HepG2 (cell line): ENCODE results near the gene ACADSB. TPM values are rescaled to one million over a fixed set of nuclear protein-coding genes. Genes with fewer than 3 reads are reported as not detected.

ENCODE experiments used
- ATF7-NPFF ChIP-seq: sonication (generic); formaldehyde crosslinking; IDR thresholded peaks from 2 replicates; pipeline ENCODE4 v1.8.1; 2023; ENCODE audit warnings: mild to moderate bottlenecking, low read depth, missing genetic modification reagents, moderate library complexity
- DR1 ChIP-seq: sonication (generic); formaldehyde crosslinking; IDR thresholded peaks from 2 replicates; pipeline ENCODE4 v1.8.0; 2021; ENCODE audit warnings: mild to moderate bottlenecking, missing genetic modification reagents, inconsistent platforms
- ETV5 ChIP-seq: IDR thresholded peaks from 2 replicates; pipeline ENCODE4 v1.6.1; 2018; ENCODE audit warnings: missing biosample characterization, missing genetic modification reagents, inconsistent platforms, borderline replicate concordance
- ETV6 ChIP-seq: sonication (generic); formaldehyde crosslinking; conservative IDR thresholded peaks from 2 replicates; pipeline ENCODE4 v1.4.0; 2020; ENCODE audit warnings: missing genetic modification reagents
- FOXA3 ChIP-seq: IDR thresholded peaks from 2 replicates; pipeline ENCODE4 v1.6.1; 2016; ENCODE audit warnings: missing genetic modification reagents, missing compliant biosample characterization
- HMGA1 ChIP-seq: sonication (generic); formaldehyde crosslinking; conservative IDR thresholded peaks from 2 replicates; pipeline ENCODE4 v1.4.0; 2020; ENCODE audit warnings: missing genetic modification reagents
- KLF11 ChIP-seq: IDR thresholded peaks from 2 replicates; pipeline ENCODE4 v1.6.1; 2016; ENCODE audit warnings: missing compliant biosample characterization
- MTA3 ChIP-seq: sonication (generic); formaldehyde crosslinking; IDR thresholded peaks from 2 replicates; pipeline ENCODE4 v1.4.0; 2020; ENCODE audit warnings: missing genetic modification reagents
- NR2C2 ChIP-seq: sonication (generic); formaldehyde crosslinking; IDR thresholded peaks from 2 replicates; pipeline ENCODE4 v1.4.0; 2020; ENCODE audit warnings: missing genetic modification reagents, mild to moderate bottlenecking, moderate library complexity, borderline replicate concordance
- PHF21A ChIP-seq: sonication (generic); formaldehyde crosslinking; IDR thresholded peaks from 2 replicates; pipeline ENCODE4 v1.5.0; 2020; ENCODE audit warnings: mild to moderate bottlenecking, missing genetic modification reagents
- RFX3 ChIP-seq: IDR thresholded peaks from 2 replicates; pipeline ENCODE4 v1.6.1; 2016; ENCODE audit warnings: missing biosample characterization, missing genetic modification reagents
- ZBTB20 ChIP-seq: sonication (generic); formaldehyde crosslinking; IDR thresholded peaks from 2 replicates; pipeline ENCODE4 v1.8.1; 2023; ENCODE audit warnings: missing genetic modification reagents, low read depth, mild to moderate bottlenecking, borderline replicate concordance
- ZBTB46 ChIP-seq: sonication (generic); formaldehyde crosslinking; IDR thresholded peaks from 2 replicates; pipeline ENCODE4 v1.4.0; 2020; ENCODE audit warnings: mild to moderate bottlenecking, missing genetic modification reagents, borderline replicate concordance
- ZFP41 ChIP-seq: sonication (generic); formaldehyde crosslinking; IDR thresholded peaks from 2 replicates; pipeline ENCODE4 v1.4.0; 2020; ENCODE audit warnings: mild to moderate bottlenecking, missing genetic modification reagents, borderline replicate concordance
- ZNF10 ChIP-seq: sonication (generic); formaldehyde crosslinking; IDR thresholded peaks from 2 replicates; pipeline ENCODE4 v1.4.0; 2020; ENCODE audit warnings: mild to moderate bottlenecking, low read depth, missing genetic modification reagents, borderline replicate concordance
- ZNF264 ChIP-seq: sonication (generic); formaldehyde crosslinking; IDR thresholded peaks from 2 replicates; pipeline ENCODE4 v1.4.0; 2020; ENCODE audit warnings: missing genetic modification reagents
- ZUFSP ChIP-seq: sonication (generic); formaldehyde crosslinking; IDR thresholded peaks from 2 replicates; pipeline ENCODE4 v1.9.0; 2021; ENCODE audit warnings: missing genetic modification reagents, mild to moderate bottlenecking, borderline replicate concordance
- polyA plus RNA-seq, 8 experiments: library from polyadenylated mRNA; depleted of rRNA in 3 of 8; stranded (reverse) in 7 of 8; unstranded in 1 of 8; fragments of >200 nt; fragmentation: Illumina TruSeq in 4 of 8; extraction: Trizol in 4 of 8; gene quantifications; 2 replicates each; pipeline versions ENCODE4 v1.2.1 to v1.2.3, GENCODE V29; 2011 to 2016; ENCODE audit warnings: low read depth in 4 of 8, missing spikeins in 1 of 8, mixed read lengths in 1 of 8; ENCODE audit not compliant: insufficient read depth in 1 of 8
- total RNA-seq, 5 experiments: library from RNA; depleted of rRNA; stranded (reverse); fragments of >200 nt; fragmentation: Illumina TruSeq; extraction: Trizol; gene quantifications; 2 replicates each; pipeline ENCODE4 v1.2.3, GENCODE V29; 2016; ENCODE audit warnings: low read depth in 1 of 5
- TF ChIP-seq, protein P1 (sequence below): sonication (generic); formaldehyde crosslinking; IDR thresholded peaks from 2 replicates; pipeline ENCODE4 v1.4.0; 2020; ENCODE audit warnings: missing genetic modification reagents
- TF ChIP-seq, protein P2 (sequence below): sonication (generic); formaldehyde crosslinking; IDR thresholded peaks from 2 replicates; pipeline ENCODE4 v1.4.0; 2020; ENCODE audit warnings: mild to moderate bottlenecking, missing genetic modification reagents

ACADSB gene
- total and polyA plus RNA-seq, 2 of the 13 experiments (the other 11 are each of a cell fraction or from before 2014, with no cell fraction given) = 80.0 to 87.6 TPM

DNA sequence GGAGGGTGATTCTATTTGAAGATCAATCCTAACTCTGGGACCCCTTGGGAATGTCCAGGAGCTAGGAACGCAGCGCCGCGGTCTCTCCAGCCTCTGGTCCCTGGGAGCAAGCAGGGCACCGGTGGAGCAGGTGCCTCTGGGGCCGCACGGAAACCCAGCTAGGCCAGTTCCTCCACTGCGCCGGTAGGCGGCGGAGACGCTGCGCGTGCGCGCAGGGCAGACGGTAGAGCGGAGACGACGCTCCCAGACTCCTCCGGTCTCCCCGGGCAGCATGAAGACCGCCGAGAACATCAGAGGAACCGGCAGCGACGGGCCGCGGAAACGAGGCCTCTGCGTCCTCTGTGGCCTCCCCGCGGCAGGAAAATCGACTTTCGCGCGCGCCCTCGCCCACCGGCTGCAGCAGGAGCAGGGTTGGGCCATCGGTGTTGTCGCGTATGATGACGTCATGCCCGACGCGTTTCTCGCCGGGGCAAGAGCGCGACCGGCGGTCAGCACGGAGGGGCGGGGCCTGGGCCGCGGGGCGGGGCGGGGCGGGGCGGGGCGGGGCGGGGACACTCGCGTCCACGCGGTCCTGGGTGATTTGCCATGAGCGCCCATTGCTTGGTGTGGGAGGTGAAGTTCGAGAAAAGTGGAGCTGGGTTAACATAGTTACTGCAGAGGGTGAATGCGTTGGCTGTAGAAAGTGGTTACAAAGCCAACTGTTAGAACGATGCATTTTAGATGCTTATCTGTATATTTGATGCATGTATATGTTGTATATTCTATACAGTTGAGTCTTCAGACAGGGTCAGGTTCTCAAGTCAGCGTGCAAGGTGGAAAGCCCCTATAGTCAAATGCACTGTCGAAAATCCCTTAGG is 28.4 kb upstream of the ACADSB start, which contains the start of gene PSTK (continued):
- TF ChIP-seq NR2C2 (CRISPR knock-in tag) = peak; percentile 46; the same call in 1 of the 2 replicates
- no peak for TF ChIP-seq MTA3 (CRISPR knock-in tag)
- TF ChIP-seq ZFP41 (CRISPR knock-in tag) = no peak
- no peak for TF ChIP-seq RFX3 (CRISPR knock-in tag)
- TF ChIP-seq ZNF10 (CRISPR knock-in tag) = no peak
- TF ChIP-seq KLF11 (CRISPR knock-in tag) = no peak; the same call in 1 of the 2 replicates
- TF ChIP-seq ZBTB46 (CRISPR knock-in tag) = no peak
- TF ChIP-seq ZNF264 = no peak
- no peak for TF ChIP-seq HMGA1
- TF ChIP-seq, protein P1, sequence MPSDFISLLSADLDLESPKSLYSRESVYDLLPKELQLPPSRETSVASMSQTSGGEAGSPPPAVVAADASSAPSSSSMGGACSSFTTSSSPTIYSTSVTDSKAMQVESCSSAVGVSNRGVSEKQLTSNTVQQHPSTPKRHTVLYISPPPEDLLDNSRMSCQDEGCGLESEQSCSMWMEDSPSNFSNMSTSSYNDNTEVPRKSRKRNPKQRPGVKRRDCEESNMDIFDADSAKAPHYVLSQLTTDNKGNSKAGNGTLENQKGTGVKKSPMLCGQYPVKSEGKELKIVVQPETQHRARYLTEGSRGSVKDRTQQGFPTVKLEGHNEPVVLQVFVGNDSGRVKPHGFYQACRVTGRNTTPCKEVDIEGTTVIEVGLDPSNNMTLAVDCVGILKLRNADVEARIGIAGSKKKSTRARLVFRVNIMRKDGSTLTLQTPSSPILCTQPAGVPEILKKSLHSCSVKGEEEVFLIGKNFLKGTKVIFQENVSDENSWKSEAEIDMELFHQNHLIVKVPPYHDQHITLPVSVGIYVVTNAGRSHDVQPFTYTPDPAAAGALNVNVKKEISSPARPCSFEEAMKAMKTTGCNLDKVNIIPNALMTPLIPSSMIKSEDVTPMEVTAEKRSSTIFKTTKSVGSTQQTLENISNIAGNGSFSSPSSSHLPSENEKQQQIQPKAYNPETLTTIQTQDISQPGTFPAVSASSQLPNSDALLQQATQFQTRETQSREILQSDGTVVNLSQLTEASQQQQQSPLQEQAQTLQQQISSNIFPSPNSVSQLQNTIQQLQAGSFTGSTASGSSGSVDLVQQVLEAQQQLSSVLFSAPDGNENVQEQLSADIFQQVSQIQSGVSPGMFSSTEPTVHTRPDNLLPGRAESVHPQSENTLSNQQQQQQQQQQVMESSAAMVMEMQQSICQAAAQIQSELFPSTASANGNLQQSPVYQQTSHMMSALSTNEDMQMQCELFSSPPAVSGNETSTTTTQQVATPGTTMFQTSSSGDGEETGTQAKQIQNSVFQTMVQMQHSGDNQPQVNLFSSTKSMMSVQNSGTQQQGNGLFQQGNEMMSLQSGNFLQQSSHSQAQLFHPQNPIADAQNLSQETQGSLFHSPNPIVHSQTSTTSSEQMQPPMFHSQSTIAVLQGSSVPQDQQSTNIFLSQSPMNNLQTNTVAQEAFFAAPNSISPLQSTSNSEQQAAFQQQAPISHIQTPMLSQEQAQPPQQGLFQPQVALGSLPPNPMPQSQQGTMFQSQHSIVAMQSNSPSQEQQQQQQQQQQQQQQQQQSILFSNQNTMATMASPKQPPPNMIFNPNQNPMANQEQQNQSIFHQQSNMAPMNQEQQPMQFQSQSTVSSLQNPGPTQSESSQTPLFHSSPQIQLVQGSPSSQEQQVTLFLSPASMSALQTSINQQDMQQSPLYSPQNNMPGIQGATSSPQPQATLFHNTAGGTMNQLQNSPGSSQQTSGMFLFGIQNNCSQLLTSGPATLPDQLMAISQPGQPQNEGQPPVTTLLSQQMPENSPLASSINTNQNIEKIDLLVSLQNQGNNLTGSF = no peak
- no peak for TF ChIP-seq FOXA3
- peak; percentile 34; the same call in 1 of the 2 replicates for TF ChIP-seq ETV5 (CRISPR knock-in tag)
- 0 out of 2 replicates have a peak, but pooled peaks have one; percentile 48 for TF ChIP-seq DR1 (CRISPR knock-in tag)
- TF ChIP-seq PHF21A = peak; percentile 66; the same call in 1 of the 2 replicates
- no peak for TF ChIP-seq ETV6 (CRISPR knock-in tag)
- TF ChIP-seq ZUFSP (CRISPR knock-in tag) = no peak
- no peak; the same call in none of the 2 replicates for TF ChIP-seq ATF7-NPFF
- TF ChIP-seq, protein P2, sequence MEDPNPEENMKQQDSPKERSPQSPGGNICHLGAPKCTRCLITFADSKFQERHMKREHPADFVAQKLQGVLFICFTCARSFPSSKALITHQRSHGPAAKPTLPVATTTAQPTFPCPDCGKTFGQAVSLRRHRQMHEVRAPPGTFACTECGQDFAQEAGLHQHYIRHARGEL (CRISPR knock-in tag) = no peak; the same call in 1 of the 2 replicates
- no peak for TF ChIP-seq ZBTB20 (CRISPR knock-in tag)
